Skin of body (tissue), 2 donors: Measurements from ENCODE around the gene H1-8. TPM values are rescaled to one million over a fixed set of nuclear protein-coding genes. Genes with fewer than 3 reads are reported as not detected.

ENCODE experiments used
- DNase-seq: peaks from one replicate; lab custom pipeline; 2025; lab: John Stamatoyannopoulos, UW
- total RNA-seq: library from RNA; depleted of rRNA; stranded (reverse); fragments of >200 nt; gene quantifications from one replicate; pipeline ENCODE4 v1.2.3, GENCODE V29; 2014

Gene H1-8
- total RNA-seq, 1 donor from 2014 or later, result not detected

DNA sequence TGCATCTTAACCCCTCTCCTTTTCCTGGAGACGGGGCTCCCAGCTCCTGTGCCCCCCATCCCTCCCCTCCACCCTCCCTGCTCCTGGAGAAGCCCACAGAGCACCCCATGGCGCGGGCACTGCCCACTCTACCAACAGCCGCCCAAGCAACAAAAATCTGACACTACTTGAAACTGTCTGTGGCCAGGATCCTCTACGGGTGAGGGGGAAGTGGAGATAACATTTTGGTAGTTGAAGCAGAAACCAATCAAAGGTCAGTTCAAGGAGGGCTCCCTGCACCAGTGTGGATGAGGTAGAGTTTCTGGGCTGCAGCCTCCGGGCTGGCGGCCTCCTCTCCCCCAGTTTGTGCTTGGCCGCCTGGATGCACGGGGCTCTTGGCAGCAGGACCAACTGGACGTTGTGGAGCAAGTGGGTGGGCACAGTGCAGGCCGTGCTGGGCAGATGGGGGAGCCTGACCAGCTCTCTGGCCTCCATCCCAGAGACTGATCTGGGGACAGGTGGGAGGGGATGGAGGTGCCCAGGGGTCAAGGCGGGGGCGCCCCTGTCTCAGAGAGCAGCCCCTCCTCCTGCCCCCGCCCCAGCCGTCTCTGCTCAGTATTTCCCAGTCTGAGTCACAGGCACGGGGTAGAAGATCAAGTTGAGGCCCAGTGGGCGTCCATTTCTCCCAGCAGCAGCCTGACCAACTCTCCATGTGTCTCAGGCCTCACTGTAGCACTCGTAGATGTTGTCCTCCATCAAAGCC is 12.8 kb downstream of the H1-8 start:
- no peak for DNase-seq

DNA sequence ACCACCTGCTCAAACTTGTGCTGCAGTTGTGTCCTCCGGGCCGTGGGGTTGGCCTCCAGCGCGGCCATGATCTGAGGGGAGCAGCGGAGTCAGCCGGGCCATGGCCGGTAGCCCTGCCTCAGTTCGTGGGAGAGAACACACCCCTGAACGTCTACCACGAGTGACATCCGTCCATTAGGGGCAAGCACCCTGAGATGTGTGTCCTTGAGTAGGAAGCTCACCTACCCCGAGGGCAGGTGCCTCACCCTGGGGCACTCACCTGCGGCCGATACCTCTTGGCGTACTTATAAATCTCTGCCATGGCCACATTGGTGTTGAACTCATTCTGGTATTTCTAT is 13.4 kb downstream of the H1-8 start:
- no peak for DNase-seq

DNA sequence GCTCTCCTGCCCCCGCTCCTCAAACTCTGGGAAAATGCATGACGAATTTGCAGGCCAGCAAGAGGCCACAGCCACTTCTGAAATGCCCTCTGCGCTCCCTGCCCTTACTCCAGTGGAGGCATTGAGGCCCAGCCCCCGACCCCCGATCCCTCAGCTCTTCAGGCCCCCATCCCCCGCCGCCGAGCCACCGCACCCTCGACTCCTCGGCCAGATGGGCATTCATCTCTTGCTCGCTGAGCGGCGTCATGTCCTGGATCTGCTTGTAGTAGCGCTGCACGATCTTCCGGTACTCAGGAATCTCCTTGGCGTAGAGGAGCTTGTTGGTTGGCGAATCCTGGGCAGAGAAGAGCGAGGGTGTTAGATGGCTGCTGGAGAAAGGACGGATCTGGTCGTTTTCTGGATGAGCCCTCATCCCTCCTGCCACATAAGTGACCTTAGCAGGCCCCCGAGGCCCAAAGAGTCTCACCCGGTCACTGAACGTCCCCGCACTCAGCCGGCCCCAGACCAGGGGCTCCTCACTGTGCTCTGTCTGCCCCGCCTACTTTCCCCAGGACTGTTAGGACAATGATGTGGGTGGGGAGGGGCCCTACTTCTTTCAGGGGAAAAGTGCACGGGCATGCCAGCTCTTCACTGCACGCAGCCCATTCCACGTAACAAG is 14.0 kb downstream of the H1-8 start:
- no peak for DNase-seq

DNA sequence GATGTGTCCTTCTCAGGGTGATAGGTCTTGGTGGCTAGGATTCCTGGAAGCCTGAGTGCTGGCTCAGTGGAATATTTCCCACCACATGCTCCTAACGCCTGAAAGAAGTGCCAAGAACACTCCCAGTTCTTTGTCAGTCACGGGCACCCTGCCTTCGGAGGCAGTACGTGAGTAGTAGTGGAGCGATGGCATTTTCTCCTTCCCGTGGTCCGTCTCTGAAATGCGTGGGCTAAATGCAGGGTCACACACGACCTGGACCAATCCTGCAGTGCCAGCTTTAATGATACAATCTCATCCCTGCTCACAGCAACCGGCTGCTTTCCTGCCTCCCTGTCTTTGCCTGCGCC is 14.5 kb downstream of the H1-8 start:
- DNase-seq, result peak; percentile 48

DNA sequence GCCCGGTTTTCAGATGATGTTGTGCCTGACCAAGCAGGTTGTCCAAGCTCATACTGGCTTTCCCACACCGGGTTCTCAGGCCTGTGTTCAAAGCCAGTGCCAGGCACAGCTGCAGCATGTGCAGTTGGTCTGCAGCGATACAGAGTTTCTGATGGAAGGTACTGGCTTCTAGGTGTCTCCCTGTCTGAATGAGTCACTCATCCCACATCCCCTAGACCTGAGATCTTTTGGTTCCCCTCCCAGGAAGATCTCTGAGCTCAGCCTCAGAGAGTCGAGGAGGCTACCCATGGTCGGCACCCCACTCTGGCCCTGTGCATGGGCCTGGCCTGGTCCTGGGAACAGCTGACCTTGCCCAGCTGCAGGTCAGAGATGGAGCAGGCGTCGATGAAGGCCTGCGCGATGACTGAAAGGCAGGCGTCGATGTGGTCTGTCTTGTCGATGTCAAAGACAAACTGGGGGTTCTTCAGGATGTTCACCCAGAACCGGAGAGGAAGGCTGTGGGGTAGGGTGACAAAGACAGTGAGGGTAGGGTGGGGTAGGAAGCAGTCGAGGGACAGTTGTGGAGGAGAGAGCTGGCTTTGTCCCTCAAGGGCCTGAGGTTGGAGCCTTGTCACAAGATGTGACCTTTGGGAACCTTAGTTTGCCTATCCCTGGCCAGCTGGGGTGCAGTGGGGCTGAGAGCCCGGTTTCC is 15.3 kb downstream of the H1-8 start:
- no peak for DNase-seq

DNA sequence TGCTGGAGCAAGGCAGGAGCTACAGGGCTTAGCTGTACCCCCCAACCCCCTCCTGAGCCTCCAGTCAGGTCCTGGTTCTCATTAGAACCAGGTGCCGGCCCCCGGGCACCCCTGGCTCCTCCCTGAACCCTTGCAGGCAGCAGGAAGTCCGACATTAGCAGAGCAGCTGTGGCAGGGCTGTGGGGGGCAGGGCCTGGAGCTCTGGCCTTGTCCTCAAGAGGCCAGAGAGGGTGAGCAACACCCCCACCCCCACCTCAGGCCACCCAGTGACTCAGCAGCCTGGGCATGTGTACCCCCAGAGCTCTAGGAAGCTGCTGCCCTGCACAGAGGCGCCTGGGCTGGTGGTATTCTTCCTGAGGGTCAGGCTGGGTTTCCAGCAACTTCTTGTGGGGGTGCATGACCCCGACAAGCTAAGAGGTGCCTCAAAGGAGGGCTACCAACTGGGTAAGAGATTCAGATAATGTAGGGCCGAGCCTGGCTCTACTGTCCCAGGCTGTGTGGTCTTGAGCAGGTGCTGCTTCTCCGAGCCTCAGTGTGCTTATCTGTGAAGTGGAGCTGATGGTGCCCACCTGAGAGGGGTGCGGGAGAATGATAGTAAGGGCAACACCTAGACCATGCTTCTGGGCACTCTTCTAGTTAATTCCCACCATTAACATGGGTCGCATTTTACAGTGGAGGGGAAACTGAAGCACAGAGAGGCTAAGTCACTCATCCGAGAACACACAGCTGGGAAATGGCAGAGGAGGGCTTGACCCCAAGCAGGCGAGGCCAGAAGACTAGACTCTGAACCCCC is 16.0 kb downstream of the H1-8 start:
- DNase-seq, result no peak

DNA sequence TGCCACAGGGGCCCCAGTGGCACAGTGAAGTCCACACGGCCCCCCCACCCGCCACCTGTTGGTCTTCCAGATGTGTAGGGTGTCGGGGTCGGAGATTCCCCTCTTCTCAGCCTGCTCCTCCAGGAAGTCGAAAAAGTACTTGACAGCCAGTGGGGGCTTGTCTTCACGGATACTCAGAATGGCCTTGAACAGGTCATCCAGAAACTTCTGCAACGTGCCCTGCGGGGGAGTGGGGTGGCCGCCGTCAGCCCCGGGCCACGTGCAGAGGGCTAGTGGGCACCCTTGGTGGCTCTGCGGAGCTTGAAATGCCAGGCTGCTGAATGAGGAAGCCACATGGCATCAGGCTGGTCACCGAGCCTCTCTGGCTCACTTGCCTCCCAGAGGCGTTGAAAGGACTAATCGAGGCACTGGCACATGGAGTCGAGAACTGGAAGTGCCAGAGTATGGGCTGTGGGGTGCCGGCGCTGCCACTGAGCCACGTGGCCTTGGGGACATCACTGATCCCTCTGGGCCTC is 16.6 kb downstream of the H1-8 start:
- no peak for DNase-seq

GRCh38 chr3:129560269-129560787 is 17.4 kb downstream of the H1-8 start:
- DNase-seq, result peak; percentile 52

GRCh38 chr3:129560911-129561594 is 18.1 kb downstream of the H1-8 start:
- peak; percentile 60 for DNase-seq

GRCh38 chr3:129561619-129562248 is 18.8 kb downstream of the H1-8 start:
- no peak for DNase-seq

DNA sequence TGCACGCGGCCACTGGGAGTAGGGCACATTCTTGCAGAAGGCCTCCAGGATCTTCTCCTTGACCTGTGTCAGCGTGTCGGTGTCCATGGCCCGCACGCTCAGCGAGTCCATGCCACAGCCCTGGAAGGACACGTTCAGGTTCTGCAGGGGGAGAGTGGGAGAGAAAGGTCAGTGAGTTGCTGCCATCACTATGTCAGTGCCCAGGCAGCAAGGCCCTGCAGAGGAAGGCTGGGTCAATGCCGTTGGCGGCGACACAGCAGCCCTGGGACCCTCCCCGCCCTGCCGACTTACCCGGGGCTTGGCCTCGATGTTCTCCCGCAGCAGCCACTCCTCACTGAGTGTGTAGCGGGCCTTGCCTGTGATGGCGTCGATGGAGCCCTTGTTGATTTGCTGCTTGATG is 19.8 kb downstream of the H1-8 start:
- no peak for DNase-seq

GRCh38 chr3:129563332-129563731 is 20.4 kb downstream of the H1-8 start:
- DNase-seq, result no peak

- no peak for DNase-seq
Measured at GRCh38 chr3:129563850-129564535, 21.0 kb downstream of the H1-8 start.

DNA sequence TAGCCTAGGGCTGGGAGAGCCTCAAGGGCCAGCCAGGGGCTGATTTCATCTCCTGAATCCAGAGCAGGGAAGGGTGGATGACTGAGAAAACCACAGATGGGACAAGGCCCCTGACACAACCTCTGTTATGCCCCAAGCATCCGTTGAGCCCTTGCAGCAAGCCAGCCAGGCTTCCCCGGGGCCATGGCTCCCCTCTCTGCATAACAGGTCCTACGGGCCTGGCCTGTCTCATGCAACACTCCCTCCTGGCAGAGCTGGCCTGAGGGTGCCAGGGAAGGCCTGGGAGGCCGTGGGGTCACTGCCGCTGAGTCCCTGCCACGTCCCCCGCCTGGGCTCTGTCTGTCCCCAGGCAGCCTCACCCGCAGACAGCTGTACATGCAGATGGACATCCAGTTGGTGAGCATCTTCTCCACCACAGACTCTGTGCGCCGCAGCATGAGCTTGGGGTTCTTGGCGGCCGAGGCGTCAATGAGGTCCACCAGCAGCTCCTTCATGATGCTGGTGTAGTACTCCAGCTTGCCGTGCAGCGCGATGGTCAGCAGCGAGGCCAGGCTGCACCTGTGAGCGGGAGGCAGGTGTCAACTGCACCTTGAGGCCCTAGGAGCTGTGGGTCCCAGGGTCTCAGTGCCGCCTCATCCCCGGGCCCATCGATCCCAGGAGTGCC is 22.1 kb downstream of the H1-8 start:
- no peak for DNase-seq

- no peak for DNase-seq
Measured at GRCh38 chr3:129565902-129566301, 22.9 kb downstream of the H1-8 start.

- DNase-seq, result peak; percentile 35
Measured at GRCh38 chr3:129567176-129567705, 24.3 kb downstream of the H1-8 start.

DNA sequence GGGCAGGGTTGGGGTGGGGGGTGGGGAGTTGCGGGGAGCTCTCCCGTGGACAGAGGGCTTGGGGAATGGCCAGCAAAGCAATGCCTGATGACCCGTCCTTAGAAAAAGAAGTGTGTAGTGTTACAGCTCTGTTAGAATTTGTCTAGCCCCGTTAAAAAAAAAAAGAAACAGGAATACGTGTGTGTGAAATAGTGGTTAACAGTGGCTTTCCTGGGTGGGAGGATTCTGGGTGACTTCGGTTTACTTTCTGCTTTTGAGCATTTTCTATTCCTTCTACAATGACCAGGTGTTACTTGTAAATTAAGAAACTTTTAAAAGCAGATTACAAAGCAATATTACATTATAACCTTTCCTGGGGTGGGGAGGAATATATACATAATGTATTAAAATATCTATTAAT is 25.0 kb downstream of the H1-8 start:
- no peak for DNase-seq

DNA sequence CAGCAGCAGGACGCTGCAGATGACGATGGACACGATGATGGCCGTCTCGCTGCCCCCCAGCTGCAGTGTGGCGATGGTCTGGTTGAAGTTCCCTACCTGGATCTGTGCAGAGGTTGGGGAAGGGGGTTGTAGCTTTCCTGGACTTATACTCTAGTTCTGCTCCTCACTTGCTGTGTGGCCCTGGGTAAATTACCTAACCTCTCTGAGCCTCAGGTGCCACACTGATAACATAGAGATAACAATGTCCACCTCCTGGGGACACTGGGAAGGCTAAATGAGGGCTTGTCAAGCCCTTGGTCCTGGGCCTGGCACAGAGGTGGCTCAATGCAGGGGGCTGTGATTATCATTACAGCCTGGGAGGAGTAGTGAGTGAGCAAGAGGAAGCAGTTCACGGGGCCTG is 26.9 kb downstream of the H1-8 start:
- no peak for DNase-seq
